AG08396 (cell line): Measurements from ENCODE around the gene BMX.

Experiments used
- DNase-seq: peaks from one replicate; pipeline ENCODE4 v3.0.0; 2012; ENCODE audit warnings: low spot score, mixed read lengths

BMX gene

DNA sequence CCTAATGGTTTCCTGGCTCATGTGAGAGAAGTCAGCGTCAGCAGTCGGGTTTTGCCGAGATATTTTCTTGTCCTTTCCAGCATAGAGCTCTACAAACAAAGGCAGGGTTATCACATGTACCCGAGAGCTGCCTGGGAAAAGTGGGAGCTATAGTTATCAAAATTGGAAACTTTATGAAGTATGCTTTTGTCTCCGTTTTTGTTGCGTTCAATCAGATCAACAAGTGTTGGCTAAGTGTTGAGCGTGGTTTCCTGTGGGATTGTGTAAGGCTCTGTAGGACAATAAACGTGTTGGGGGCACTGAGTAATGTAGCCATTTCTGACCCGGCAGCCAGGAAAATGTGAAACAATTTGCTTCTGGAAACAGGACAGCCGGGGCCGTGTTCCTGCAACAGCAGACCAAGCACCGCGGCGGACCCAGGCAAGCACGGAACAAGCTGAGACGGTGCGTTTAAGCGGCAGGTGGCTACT lies at the start of gene BMX:
BMX (plus strand) TSS at position 311 of the 470 bp plus-strand sequence. CDS start 7,547 bp downstream, outside the sequence.
- no peak for DNase-seq

DNA sequence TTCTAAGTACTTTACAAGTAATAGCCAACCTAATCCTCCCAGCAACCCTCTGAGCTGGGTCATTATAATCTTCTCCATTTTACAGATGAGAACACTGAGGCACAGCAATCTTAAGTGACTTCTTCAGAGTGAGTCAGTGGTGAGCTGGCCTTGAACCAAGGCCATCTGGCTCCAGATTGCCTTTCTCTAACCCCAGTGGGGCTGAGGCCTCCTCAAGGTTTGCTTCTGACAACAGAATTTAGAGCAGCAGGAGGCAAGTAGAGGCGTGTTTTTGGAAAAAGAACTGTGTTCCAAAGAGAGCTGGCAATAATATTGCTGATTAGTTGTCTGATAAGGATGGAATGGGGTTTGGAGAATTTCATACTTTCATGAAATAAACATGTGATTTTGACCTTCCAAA lies 48.7 kb upstream of the BMX start:
- no peak for DNase-seq

DNA sequence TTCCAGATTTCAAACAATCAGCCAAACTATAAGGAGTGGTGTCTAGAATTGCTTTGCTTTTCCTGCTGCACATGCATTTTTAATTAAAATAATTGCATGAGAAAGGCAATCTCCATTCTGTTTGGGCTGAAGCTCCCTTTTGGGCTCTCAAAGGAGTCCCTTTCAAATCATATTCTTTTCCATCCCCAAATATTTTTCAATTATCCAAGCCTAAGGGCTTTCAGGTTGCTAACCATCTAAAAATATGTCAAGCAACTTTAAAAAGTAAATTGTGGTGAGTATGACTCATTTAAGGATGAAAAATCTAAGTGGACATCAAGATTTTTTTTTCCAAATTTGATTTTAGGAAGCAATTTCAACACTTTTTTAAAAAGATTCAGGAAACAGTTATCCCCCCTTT lies 35.9 kb upstream of the BMX start:
- no peak for DNase-seq

DNA sequence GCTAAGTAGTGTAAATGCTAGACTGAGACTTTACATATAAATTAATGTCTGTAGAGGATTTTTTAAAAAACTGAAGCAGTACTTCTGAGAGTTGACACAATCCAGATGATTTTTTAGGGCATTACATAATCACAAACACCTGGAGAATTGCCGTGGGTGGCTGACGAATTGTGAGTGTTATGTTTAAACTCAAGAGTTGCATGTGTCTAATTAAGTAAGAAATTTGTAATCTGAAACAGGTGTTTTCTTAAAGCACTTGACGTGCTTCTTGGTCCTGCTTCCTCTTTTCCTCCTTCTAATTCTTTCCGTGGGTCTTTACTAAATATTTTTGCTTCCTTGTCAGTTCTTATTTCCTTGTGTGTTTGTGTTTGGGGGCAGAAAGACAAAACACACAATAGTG lies 35.3 kb upstream of the BMX start:
- DNase-seq: no peak

DNA sequence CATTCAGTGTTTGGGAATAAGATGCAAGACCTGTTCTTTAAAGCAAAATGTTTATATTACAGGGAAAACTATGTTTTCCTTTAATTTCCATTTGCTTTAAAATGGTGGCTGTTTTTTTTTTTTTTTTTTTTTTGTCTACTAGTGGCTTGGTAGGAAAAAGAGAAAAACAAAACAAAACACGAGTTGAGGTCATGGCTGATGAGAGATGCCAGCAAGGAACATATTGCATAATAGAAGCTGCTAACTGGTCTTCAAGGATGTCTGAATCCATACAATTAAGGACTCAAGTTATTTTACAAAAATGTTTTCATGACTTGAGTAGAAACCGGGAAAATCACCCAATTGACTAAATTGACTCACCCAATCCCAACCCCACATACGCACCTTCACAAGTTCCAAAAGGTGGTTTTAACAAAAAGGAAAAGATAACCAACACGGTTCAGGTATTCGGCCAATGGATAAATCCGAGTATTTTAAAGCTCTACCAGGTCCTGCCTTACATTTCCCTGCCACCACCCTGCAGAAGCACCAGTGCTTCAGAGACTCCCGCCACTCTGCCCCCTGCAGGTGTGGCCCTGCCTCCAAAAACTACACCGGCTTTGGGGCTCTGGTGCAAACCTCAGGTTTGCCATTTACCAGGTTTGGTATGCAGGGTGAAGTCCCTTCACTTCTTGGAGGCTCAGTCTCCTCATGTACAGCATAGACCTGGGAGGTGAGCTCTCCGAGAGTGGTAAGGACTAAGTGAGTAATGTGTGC lies 34.5 kb upstream of the BMX start:
- DNase-seq: no peak

DNA sequence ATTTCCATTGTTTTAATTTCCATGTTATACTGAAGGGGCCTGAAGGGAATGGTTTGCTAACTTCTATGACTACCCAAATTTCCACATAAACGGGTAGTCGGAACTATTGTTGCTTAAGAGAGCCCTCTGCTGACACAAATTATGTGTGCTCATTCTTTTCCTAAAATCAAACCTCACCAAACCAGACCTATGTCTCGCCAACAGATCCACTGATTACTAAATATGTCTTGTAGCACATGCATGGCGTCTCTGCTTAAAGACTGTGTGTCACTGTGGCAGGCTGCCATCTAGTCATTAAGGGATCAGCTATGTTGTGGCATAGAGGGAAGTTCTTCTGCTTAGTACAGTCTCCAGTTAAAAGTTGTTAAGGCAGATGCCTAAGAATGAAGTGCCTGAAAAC lies 32.6 kb upstream of the BMX start:
- peak; percentile 19 for DNase-seq

DNA sequence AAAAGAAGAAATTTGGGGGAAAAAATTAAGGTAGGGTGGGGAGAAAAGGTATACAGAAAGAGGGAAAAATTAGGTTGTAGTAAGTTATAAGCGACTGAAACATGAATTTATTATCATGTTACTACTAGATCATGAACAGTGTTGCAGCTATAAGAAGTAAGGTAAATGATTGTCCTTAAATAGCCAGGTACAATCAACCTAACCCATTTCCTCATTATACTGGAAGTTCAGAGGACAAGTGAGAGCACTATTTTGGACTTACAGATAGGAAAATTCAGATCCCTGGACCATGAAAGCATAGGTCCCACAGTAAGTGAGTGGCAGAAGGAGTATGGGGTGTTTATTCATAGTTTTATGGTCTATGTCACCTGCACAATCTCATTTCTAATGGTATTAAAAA lies 31.0 kb upstream of the BMX start:
- no peak for DNase-seq

DNA sequence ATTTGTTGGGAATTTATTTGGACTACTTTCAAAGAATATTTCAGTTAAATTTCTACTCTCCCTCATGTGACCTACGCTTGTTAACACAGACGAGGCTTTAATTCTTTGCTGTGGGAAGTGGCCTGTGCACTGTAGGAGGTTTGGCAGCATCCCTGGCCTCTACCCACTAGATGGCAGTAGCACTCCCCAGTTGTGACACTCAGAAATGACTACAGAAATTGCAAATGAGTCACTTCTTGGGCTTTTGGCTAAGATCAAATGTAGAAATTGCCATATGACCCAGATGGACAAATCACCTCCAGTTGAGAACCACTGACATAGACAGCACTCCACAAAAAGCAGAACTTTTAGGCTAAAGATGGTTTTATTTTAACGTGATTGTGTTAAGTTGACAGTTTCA lies 29.6 kb upstream of the BMX start:
- peak; percentile 56 for DNase-seq

DNA sequence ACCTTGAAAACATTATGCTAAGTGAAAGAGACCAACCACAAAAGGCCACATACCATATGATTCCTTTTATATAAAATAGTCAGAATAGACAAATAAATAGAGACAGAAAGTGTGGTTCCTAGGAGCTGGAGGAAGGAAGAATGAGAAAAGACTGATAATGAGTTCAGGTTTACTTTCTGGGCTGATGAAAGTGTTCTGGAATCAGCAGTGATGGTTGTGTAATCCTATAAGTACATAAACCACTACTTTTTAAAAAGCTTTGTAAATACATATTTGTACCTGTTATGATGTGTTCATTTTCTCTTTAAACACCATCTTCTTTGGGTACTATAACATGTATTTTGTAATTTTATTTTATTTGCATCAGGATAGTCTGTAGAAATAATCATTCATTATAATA lies 28.1 kb upstream of the BMX start:
- no peak for DNase-seq

DNA sequence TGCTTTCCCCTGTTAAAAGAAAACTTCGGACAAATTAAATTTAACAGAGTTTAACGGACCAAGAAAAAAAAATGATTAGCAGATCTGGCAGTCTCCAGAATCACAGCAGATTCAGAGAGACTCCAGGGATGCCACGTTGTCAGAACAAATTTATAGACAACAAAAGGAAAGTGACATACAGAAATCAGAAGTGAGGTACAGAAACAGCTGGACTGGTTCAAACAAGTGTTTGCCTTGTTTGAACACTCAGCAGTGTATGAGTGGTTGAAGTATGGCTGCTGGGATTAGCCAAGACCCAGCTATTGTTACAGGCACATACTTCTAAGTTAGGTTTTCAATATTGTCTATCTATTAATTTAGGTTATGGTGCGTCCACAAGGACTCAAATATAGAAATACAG lies 26.6 kb upstream of the BMX start:
- DNase-seq: no peak

DNA sequence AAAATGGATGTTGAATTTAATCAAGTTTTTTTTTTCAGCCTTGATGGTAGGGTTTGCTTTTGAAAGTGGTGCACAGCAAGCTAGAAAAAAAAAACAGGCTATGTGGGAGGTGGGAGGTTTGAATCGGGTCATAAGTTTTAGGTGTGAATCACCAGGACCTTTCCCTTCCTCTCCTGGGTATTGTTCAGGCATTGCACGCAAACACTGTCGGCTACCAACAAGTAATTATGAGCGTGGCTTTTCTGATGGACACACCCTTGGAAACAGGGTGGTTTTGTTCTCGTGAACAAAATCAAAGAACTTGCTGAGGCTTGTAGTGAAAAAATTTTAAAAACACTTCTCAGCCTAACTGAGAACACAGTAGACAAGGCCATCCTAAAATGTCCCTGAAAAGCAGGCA lies 25.6 kb upstream of the BMX start:
- no peak for DNase-seq

DNA sequence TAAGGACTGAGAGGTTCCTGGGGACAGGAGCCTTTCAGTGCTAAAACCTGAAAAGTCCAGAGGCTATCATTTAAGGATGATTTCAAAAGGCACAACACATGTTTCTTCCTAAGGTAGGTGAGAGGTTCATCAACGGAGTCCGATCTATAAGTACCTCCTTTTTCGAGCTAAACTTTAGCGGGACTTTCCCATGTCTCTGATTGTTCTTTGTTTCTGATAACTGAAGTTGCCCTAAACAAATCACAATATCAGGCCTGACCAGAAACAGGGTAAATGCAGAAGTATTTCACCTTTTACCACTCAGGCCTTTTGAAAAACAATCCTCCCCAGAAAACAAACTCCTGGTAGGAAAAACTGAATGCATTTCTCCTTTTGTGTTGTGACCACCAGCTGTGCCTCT lies 25.1 kb upstream of the BMX start:
- no peak for DNase-seq

DNA sequence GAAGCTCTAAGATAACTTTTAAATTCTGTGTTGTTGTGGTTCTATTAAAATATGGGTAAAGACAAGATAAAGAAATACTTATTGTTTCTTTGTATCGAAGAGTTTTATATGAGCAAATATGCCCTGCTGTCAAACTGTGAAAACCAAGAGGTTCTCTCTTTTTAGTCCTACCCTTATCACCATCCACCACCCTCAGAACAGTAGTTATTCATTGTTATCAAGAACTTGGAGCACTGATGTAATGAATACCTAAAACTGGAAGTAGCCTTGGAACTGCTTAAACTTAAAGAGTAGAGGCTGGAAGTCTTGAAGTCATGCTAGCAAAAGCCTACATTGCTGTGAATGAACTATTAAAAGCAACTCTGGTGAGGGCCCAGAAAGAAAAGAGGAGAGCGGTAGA lies 16.7 kb upstream of the BMX start:
- no peak for DNase-seq

DNA sequence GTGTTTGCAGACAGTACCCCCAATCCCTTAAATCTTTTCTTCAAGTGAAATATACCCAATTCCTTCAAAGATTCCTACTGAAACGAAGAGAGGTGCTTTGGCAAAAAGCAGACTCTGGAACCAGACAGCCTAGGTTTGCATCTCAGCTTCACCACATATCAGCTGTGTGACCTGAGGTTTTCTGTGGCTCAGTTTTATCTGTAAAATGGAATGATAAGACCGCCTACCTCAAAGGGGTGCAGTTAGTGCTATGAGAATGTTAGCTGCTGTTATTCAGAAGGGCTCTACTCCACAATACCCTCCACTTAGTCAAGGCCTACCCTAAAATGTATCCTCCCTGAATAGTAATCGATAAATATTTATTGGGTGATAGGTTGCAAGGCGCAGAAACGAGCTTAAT lies 8.1 kb upstream of the BMX start:
- no peak for DNase-seq

DNA sequence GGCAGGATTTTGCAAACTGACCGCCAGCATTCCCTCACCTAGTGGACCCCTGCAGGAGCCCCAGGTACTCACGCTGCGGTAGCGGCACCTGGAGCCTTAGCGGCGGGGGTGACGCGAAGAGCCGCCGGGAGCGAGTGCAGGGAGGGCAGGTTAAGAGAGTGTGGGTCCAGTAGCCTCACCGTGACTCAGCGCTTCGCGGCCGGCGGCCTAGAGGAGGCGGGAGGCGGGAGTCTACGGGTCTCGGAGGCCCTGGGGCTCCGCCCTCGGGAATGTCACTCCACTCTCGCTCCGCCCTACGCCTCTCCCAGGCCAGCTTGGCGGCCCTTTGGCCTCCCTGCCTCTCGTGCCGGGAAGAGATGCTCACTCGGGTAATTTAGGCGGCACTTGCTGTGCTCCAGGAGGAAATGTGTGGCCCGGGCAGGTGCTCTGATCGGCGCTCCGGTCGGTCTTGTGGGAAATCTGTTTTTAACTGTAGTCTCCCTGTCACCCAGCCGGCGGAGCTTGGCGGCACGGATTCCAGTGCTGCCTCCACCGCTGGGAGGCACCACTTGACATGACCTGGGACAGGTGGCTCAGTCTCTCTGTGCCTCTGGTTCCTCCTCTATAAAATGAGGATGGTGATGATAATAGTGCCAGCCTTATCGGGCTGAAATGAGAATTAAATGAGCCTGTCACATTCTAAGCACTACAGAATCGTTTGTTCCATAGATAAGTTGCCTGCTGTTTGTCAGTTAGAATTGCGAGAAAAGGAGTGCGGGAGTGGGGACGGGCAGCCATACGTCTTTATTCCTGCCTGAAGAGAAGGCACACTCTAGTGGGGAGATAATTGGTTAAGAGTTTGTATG lies 7.3 kb upstream of the BMX start, which contains the start of gene PIR:
PIR (minus strand) TSS at position 216 of the 845 bp plus-strand sequence. CDS start 2,076 bp downstream, outside the sequence.
- peak; percentile 90 for DNase-seq

DNA sequence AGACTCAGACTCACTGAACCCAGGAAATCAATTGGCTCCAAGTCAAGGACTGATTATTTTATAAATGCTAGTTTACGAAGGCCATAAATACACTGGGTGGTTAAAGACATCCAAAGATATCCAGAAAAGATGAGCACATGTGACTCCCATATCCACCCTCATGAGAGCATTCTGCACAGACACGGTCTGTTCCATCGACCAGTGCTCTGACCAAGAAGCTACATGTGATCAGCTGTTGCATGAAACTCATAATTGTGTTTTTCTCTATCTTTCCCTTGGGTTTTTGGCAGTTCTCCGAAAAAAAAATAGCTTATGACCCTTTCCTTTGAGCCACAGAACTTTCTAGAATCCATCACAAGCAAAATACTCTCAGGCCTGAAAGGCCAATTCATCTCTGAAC lies 4.8 kb upstream of the BMX start:
- DNase-seq: no peak

DNA sequence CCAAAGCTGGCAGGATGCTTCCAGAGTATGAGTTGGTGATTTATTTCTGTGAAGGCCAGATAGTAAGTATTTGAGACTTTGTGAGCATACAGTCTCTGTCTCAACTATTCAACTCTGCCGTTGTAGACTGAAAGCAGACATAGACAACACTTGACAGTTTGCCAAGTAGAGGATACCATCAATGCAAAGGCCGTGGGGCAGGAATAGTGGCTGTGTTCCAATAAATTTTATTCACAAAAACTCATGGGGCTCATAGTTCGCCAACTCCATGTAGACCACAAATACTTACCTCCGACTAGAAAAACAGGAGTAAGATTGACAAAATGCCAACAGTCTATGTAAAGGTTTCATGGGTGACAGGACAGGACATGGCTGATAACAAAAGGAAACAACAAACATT lies 3.8 kb upstream of the BMX start:
- DNase-seq: no peak

DNA sequence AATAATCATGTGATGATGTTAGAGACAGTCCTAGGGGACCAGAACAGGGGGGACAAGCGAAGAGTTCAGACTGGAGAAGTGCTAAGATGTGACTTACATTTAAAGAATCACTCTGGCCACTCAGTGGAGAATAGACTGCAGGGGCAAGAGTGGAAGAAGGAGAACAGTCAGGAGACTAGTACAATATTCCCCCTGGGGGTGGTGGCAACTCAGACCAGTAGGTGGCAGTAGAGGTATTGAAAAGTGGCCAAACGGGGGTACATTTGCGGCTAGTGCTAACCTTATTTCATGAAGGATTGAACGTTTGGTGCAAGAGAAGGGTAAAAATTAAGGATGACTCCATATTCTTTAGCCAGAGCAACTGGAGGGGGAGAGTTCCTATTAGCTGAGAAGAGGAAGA lies 2.7 kb upstream of the BMX start:
- DNase-seq: peak; percentile 61

DNA sequence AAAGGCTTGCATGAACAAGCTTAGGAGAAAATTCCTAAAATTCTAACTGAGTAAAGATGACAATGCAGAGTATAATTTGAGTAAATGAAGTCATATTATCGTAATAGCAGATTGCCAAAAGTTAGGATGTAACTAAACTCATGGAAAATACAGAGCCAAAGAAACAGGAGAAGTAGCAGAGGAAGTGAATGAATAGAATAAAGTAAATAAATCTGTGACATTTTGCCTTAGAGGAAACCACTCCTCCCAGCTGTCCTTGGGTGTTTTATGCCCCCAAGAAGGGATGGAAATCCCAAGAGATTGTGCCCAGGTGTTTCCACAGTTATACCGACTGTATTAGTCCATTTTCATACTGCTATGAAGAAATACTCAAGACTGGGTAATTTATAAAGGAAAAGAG lies 1.9 kb upstream of the BMX start:
- DNase-seq: no peak

DNA sequence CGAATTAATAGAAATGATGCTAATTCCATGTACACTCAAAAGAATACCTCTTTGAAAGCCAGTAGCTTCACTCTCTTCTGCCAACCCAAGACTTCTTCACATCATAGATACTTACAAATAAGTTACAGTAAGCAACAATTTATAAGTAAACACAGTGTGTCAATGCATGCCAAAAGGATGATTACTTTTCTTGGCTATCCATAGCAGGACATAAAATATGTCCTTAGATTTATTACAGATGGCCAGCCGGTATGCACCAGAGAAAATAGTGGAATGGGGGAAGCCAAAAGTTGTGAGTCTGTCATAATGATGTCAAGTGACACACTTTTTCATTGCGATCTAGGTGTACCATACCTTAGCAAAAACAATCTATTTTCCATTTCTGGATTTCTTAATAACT lies 631 bp upstream of the BMX start:
- DNase-seq: no peak

DNA sequence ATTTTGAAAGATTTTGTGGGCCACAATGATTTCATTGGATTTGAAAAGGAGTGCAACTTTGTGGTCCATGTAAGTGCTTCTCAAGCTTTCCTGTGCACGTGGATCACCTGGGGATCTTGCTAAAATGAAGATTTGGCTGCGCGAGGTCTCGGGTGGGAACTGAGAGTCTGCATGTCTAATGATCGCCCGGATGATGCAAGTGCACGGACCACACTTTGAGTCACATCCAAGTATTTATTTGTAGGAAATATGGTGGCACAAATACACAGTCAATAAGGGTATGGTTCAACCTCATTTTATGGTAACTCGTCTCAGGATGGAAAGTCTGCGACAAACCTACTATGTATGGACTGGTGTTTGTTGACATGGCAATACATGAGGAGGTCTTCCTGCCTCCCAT lies 899 bp downstream of the BMX start:
- no peak for DNase-seq

DNA sequence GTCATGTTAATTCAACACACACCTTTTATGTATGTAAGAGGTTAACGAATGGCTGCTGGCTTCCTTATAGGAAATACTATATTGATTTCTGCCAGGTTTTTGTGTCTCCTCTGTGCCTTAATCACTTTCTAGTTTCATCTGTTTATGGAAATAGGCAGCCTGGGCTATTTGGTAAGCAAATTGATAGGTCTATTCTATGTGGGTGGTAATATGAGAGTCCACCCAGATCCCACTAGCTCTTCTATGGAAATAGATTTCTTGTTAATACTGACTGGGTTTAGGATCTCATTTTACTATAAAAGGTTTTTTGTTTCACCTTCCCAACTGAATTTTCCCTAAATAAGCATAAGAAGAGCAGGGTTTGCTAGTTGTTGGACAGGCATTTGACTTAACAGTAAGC lies 4.1 kb downstream of the BMX start:
- DNase-seq: no peak

DNA sequence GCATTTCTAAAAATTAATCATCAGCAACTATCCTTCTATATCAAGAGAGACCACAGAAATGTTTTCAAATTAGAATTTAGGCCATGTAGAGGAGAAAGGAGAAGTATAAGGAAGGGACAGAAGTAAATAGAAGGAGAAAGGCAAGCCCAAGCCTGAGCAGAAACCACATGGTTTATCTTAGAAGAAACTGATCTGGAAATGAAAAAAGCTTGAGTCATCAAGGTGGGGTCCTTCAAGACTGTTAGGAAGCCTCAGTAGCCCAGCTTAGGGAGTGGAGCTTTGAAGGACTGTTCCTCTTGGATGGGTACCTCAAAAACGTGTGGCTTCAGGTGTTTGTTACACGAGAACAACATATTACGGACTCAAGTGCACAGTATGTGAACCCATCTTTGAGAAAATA lies 4.5 kb downstream of the BMX start:
- no peak for DNase-seq
